Measurements from ENCODE around the gene CYP3A5. TPM values are rescaled to one million over a fixed set of nuclear protein-coding genes. Genes with fewer than 3 reads are reported as not detected.

CYP3A5 gene
- total and polyA plus RNA-seq, 9 of the 15 experiments (the other 6 are each of a cell fraction or from before 2014, with no cell fraction given): 0.73 to 2.8 (median 1.5) TPM

DNA sequence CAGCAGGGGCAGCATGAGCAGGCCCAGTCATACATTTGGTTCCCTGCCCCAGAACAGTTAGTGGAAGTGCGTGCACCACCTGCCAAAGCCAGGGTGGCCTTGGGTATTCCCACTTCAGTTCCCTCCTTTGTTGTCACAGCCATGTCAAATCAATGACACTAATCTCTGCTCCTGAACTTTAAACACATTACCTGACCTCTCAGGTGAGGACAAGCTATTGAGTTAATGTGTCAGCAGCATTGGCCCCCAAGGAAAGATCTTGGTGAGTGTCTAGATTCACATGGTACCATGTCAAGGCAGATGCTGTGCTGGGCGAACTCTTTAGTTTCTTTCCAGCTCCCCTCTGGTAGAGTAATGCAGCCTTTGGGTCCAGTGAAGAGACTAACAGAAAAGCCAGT, 2.1 kb downstream of the CYP3A5 start:
- ChIA-PET POLR2A (no interaction called here), CTCF (ENCODE audit: low intra/inter-chr PET ratio) (no interaction called here)
- Histone ChIP-seq H2AFZ (ENCODE audit: low read depth, low read length) (no peak overlapping the region), H3K4me1 (replicated peaks in 1 of 2; ENCODE audit: control insufficient read depth in 2 of 2, insufficient read depth in 2 of 2, low read length in 2 of 2) (peaks cover 14 to 25% of the 10 kb centered on the region in 2 experiments; a peak in 4 of 5 replicates), H3K9me1 (ENCODE audit: control insufficient read depth, insufficient read depth, low read length) (no peaks in the 10 kb centered on the region), H4K20me1 (replicated peaks; ENCODE audit: control insufficient read depth, insufficient read depth, low read length) (no peaks in the 10 kb centered on the region), H3K27me3 (ENCODE audit: control insufficient read depth in 2 of 2, insufficient read depth in 2 of 2, low read length in 2 of 2) (no peaks in the 10 kb centered on the region), H3K36me3 (ENCODE audit: control insufficient read depth, insufficient read depth, low read length) (no peaks in the 10 kb centered on the region), H3K4me2 (ENCODE audit: insufficient read depth, low read length) (no peak overlapping the region), H3K79me2 (ENCODE audit: control insufficient read depth, insufficient read depth, low read length) (no peaks in the 10 kb centered on the region), H3K9me3 (replicated peaks; ENCODE audit: control insufficient read depth, insufficient read depth, low read depth, low read length) (no peaks in the 10 kb centered on the region), H3K4me3 (no peak overlapping the region), H3K27ac (ENCODE audit: extremely low read depth, low read depth, low read length) (no peak overlapping the region), H3K9ac (ENCODE audit: insufficient read depth in 1 of 2, low read depth in 2 of 2, low read length in 2 of 2) (no peak overlapping the region)
- intact Hi-C loops (cut with micrococcal nuclease): loop anchor here (2.0 kb wide), 1 partner anchor 15 kb away; no protein-coding TSS in a partner anchor
- DNase-seq (ENCODE audit: extremely low read depth in 1 of 4, low spot score in 3 of 4) (no peak), FAIRE-seq (no peak), ATAC-seq (no peak)
- in situ Hi-C loops (cut with MboI): no loop called here
- TF ChIP-seq OTX1 (CRISPR knock-in tag; IDR thresholded peaks at IDR 0.05) (no peak), LEF1 (IDR thresholded peaks at IDR 0.05) (no peak), ZBTB7A (IDR thresholded peaks at IDR 0.05; ENCODE audit: borderline replicate concordance, control insufficient read depth, low read depth, low read length) (no peak), SAFB (IDR thresholded peaks at IDR 0.05; ENCODE audit: borderline replicate concordance, low read depth, low read length) (no peak), RFX7 (CRISPR knock-in tag; IDR thresholded peaks at IDR 0.05) (no peak), CHCHD3 (CRISPR knock-in tag; IDR thresholded peaks at IDR 0.05) (no peak), SMARCA4 (IDR thresholded peaks at IDR 0.05) (no peak), TCF7L2 (IDR thresholded peaks at IDR 0.05; ENCODE audit: low read depth, low read length) (no peak), PURB (CRISPR knock-in tag; IDR thresholded peaks at IDR 0.05; ENCODE audit: low read depth) (no peak), CBFA2T2 (conservative IDR thresholded peaks at IDR 0.05) (no peak), KAT2B (IDR thresholded peaks at IDR 0.05; ENCODE audit: low read depth, low read length) (no peak), NONO (IDR thresholded peaks at IDR 0.05; ENCODE audit: low read depth in 2 of 2, low read length in 1 of 2) (no peak)
- TF ChIP-seq, protein P1, sequence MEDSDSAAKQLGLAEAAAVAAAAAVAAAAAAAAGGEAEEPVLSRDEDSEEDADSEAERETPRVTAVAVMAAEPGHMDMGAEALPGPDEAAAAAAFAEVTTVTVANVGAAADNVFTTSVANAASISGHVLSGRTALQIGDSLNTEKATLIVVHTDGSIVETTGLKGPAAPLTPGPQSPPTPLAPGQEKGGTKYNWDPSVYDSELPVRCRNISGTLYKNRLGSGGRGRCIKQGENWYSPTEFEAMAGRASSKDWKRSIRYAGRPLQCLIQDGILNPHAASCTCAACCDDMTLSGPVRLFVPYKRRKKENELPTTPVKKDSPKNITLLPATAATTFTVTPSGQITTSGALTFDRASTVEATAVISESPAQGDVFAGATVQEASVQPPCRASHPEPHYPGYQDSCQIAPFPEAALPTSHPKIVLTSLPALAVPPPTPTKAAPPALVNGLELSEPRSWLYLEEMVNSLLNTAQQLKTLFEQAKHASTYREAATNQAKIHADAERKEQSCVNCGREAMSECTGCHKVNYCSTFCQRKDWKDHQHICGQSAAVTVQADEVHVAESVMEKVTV (CRISPR knock-in tag; IDR thresholded peaks at IDR 0.05): no peak
- TF ChIP-seq, protein P2, sequence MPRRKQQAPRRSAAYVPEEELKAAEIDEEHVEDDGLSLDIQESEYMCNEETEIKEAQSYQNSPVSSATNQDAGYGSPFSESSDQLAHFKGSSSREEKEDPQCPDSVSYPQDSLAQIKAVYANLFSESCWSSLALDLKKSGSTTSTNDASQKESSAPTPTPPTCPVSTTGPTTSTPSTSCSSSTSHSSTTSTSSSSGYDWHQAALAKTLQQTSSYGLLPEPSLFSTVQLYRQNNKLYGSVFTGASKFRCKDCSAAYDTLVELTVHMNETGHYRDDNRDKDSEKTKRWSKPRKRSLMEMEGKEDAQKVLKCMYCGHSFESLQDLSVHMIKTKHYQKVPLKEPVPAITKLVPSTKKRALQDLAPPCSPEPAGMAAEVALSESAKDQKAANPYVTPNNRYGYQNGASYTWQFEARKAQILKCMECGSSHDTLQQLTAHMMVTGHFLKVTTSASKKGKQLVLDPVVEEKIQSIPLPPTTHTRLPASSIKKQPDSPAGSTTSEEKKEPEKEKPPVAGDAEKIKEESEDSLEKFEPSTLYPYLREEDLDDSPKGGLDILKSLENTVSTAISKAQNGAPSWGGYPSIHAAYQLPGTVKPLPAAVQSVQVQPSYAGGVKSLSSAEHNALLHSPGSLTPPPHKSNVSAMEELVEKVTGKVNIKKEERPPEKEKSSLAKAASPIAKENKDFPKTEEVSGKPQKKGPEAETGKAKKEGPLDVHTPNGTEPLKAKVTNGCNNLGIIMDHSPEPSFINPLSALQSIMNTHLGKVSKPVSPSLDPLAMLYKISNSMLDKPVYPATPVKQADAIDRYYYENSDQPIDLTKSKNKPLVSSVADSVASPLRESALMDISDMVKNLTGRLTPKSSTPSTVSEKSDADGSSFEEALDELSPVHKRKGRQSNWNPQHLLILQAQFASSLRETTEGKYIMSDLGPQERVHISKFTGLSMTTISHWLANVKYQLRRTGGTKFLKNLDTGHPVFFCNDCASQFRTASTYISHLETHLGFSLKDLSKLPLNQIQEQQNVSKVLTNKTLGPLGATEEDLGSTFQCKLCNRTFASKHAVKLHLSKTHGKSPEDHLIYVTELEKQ (CRISPR knock-in tag; IDR thresholded peaks at IDR 0.05): no peak
- TF ChIP-seq, protein P3, sequence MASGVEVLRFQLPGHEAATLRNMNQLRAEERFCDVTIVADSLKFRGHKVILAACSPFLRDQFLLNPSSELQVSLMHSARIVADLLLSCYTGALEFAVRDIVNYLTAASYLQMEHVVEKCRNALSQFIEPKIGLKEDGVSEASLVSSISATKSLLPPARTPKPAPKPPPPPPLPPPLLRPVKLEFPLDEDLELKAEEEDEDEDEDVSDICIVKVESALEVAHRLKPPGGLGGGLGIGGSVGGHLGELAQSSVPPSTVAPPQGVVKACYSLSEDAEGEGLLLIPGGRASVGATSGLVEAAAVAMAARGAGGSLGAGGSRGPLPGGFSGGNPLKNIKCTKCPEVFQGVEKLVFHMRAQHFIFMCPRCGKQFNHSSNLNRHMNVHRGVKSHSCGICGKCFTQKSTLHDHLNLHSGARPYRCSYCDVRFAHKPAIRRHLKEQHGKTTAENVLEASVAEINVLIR (CRISPR knock-in tag; IDR thresholded peaks at IDR 0.05): no peak
- TF ChIP-seq, protein P4, sequence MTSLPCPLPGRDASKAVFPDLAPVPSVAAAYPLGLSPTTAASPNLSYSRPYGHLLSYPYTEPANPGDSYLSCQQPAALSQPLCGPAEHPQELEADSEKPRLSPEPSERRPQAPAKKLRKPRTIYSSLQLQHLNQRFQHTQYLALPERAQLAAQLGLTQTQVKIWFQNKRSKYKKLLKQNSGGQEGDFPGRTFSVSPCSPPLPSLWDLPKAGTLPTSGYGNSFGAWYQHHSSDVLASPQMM (CRISPR knock-in tag; IDR thresholded peaks at IDR 0.05): no peak
- BruUV-seq (replicated peaks): no TSS peak
- 83% methylated on average over 2 of the region's 2 CpGs for WGBS (ENCODE audit: insufficient coverage, low coverage, missing lambda C conversion rate)

All from K562 (cell line).